ENCODE measurements around the gene SSUH2. TPM values are rescaled to one million over a fixed set of nuclear protein-coding genes. Genes with fewer than 3 reads are reported as not detected.
"Not testable (repeated sequence)": the region's sequence is repeated elsewhere in the genome, so short reads cannot be mapped to it uniquely, and the experiment has no call there.

Gene SSUH2
- total and polyA plus RNA-seq, 2 experiments from 2014 or later, result 19.7 to 21.3 TPM

GRCh38 chr3:8655387-8655835, 10.8 kb upstream of the SSUH2 start:
- H3K79me2 ChIP-seq, result no peaks in the 10 kb centered on the region
- TF ChIP-seq EZH2phosphoT487 (IDR thresholded peaks at IDR 0.05; ENCODE audit: low read depth, severe bottlenecking, unreplicated experiment), result no peak
- no peak for TF ChIP-seq EZH2 (IDR thresholded peaks at IDR 0.05; ENCODE audit: borderline replicate concordance)
- TF ChIP-seq CTCF (IDR thresholded peaks at IDR 0.05; ENCODE audit: poor library complexity), result no peak
- H3K36me3 ChIP-seq (replicated peaks; ENCODE audit: insufficient read depth, low read depth), result no peaks in the 10 kb centered on the region
- no peak overlapping the region for H3K4me3 ChIP-seq
- H2AFZ ChIP-seq, result peak overlapping the region; percentile 39
- no peaks in the 10 kb centered on the region for H3K27me3 ChIP-seq
- no peak for DNase-seq (ENCODE audit: low spot score)
- H4K20me1 ChIP-seq (ENCODE audit: insufficient read depth, poor library complexity, severe bottlenecking), result no peaks in the 10 kb centered on the region
- H3K4me1 ChIP-seq (ENCODE audit: insufficient read depth), result peaks cover 58% of the 10 kb centered on the region
- H3K9me2 ChIP-seq (replicated peaks; ENCODE audit: insufficient read depth), result no peaks in the 10 kb centered on the region
- WGBS (ENCODE audit: low lambda C conversion rate, missing lambda C conversion rate), result 62% methylated on average over 8 of the region's 10 CpGs
- no peak overlapping the region for H3K4me2 ChIP-seq
- H3K27ac ChIP-seq, result peak overlapping the region; percentile 75
- H3K9me3 ChIP-seq (ENCODE audit: low read depth), result no peaks in the 10 kb centered on the region

DNA sequence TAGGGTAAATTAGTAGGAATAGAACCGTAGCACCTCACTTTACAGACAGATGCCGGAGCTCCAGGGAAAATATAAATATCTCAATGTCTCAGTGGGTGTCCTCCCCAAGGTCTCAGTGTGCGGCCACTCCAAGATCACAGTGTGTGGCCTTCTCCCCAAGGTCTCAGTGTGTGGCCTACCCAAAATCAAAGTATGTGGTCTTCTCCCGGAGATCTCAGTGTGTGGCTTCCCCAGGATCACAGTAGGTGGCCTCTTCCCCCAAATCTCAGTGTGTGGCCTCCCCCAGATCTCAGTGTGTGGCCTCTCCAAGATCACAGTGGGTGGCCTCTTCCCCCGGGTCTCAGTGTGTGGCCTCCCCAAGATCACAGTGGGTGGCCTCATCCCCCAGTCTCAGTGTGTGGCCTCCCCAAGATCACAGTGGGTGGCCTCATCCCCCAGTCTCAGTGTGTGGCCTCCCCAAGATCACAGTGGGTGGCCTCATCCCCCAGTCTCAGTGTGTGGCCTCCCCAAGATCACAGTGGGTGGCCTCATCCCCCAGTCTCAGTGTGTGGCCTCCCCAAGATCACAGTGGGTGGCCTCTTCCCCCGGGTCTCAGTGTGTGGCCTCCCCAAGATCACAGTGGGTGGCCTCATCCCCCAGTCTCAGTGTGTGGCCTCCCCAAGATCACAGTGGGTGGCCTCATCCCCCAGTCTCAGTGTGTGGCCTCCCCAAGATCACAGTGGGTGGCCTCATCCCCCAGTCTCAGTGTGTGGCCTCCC, 10.2 kb upstream of the SSUH2 start:
- DNase-seq (ENCODE audit: low spot score), result not testable (repeated sequence)
- peaks cover 53% of the 10 kb centered on the region for H3K4me1 ChIP-seq (ENCODE audit: insufficient read depth)
- WGBS (ENCODE audit: low lambda C conversion rate, missing lambda C conversion rate), result 93% methylated on average over 5 of the region's 6 CpGs

GRCh38 chr3:8653800-8654408, 9.3 kb upstream of the SSUH2 start:
- H3K9me2 ChIP-seq (replicated peaks; ENCODE audit: insufficient read depth), result no peaks in the 10 kb centered on the region
- H3K4me3 ChIP-seq, result no peak overlapping the region
- TF ChIP-seq CTCF (IDR thresholded peaks at IDR 0.05; ENCODE audit: poor library complexity) (no peak), EZH2phosphoT487 (IDR thresholded peaks at IDR 0.05; ENCODE audit: low read depth, severe bottlenecking, unreplicated experiment) (no peak), EZH2 (IDR thresholded peaks at IDR 0.05; ENCODE audit: borderline replicate concordance) (no peak)
- peak overlapping the region; percentile 99 for H3K27ac ChIP-seq
- no peak overlapping the region for H3K4me2 ChIP-seq
- DNase-seq (ENCODE audit: low spot score), result no peak
- H3K27me3 ChIP-seq, result no peaks in the 10 kb centered on the region
- H4K20me1 ChIP-seq (ENCODE audit: insufficient read depth, poor library complexity, severe bottlenecking), result no peaks in the 10 kb centered on the region
- WGBS (ENCODE audit: low lambda C conversion rate, missing lambda C conversion rate), result 92% methylated on average over 8 of the region's 8 CpGs
- no peaks in the 10 kb centered on the region for H3K36me3 ChIP-seq (replicated peaks; ENCODE audit: insufficient read depth, low read depth)
- H3K9me3 ChIP-seq (ENCODE audit: low read depth), result no peaks in the 10 kb centered on the region
- no peak overlapping the region for H2AFZ ChIP-seq
- peaks cover 5% of the 10 kb centered on the region for H3K79me2 ChIP-seq
- peaks cover 50% of the 10 kb centered on the region for H3K4me1 ChIP-seq (ENCODE audit: insufficient read depth)

More for the DNA sequence above, 10.2 kb upstream of the SSUH2 start:
- not testable (repeated sequence) for H3K4me2 ChIP-seq; H2AFZ ChIP-seq; H3K36me3 ChIP-seq (replicated peaks; ENCODE audit: insufficient read depth, low read depth); H3K4me3 ChIP-seq; H3K79me2 ChIP-seq; H3K9me3 ChIP-seq (ENCODE audit: low read depth); H3K9me2 ChIP-seq (replicated peaks; ENCODE audit: insufficient read depth); H4K20me1 ChIP-seq (ENCODE audit: insufficient read depth, poor library complexity, severe bottlenecking); H3K27me3 ChIP-seq
- H3K27ac ChIP-seq, result peak overlapping the region; percentile 8

DNA sequence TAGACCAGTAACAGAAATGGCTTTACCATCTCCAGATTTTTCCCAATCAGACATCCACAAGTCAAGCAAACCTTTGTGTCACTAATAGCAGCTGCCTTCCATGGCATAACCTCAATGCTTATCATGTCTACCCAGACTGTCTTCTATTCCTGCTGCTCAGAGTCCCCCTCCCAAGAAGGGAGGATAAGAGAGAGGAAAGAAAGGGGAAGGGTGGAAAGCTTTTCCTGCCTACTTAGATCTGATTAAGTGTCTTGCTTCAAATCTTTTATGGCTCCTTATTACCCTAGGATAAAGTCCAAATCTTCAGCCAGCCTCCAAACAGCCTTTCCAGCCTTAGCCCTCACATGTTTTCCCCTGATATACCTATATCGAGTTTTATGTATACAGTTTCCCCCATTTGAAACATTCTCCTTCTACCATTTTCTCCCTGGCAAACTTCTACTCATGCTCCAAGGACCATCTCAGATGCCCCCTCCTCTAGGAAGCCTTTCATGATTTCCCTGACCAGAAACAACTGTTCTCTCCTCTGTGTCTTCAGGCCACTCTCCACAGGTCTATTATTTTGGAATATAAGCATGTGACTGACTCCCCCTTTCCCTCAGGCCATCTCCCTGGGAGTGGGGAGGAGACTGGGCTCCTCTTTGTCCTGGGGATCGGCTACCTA, 7.9 kb upstream of the SSUH2 start:
- Histone ChIP-seq H3K27me3 (no peaks in the 10 kb centered on the region), H3K9me3 (ENCODE audit: low read depth) (no peaks in the 10 kb centered on the region), H2AFZ (no peak overlapping the region), H3K9me2 (replicated peaks; ENCODE audit: insufficient read depth) (no peaks in the 10 kb centered on the region), H3K27ac (peak overlapping the region; percentile 99), H3K4me2 (peak overlapping the region; percentile 69), H4K20me1 (ENCODE audit: insufficient read depth, poor library complexity, severe bottlenecking) (no peaks in the 10 kb centered on the region), H3K79me2 (peaks cover 5% of the 10 kb centered on the region), H3K4me3 (no peak overlapping the region), H3K36me3 (replicated peaks; ENCODE audit: insufficient read depth, low read depth) (no peaks in the 10 kb centered on the region), H3K4me1 (ENCODE audit: insufficient read depth) (peaks cover 51% of the 10 kb centered on the region)
- peak; percentile 56 for DNase-seq (ENCODE audit: low spot score)
- TF ChIP-seq CTCF (IDR thresholded peaks at IDR 0.05; ENCODE audit: poor library complexity) (no peak), EZH2 (IDR thresholded peaks at IDR 0.05; ENCODE audit: borderline replicate concordance) (no peak), EZH2phosphoT487 (IDR thresholded peaks at IDR 0.05; ENCODE audit: low read depth, severe bottlenecking, unreplicated experiment) (no peak)
- WGBS (ENCODE audit: low lambda C conversion rate, missing lambda C conversion rate), result 65% methylated on average over 2 of the region's 2 CpGs
